Measurements from ENCODE around the gene CCDC192.

Gene CCDC192

DNA sequence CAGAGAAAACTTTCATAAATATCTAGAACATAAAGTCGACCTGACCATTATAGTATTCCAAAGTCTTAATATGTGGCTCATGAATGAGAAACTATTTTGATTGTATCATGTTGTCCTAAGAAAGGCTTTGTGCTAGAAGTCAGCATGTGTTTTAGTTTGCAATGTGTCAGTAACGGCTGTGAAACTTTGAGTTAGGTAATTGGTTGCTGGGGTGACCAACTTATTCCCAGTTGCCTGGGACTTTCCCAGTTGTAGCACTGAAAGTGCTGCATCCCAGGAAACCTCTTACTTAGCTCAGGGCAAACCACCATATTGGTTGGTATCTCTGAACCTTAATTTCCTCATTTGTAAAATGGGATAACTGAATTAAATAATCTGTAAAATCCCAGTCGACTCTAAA lies 265.8 kb downstream of the CCDC192 start:
- H3K4me3 ChIP-seq (ENCODE audit: low read length): no peak overlapping the region
- no peaks in the 10 kb centered on the region for H3K9me3 ChIP-seq (replicated peaks; ENCODE audit: low read length)
- H3K4me1 ChIP-seq (ENCODE audit: control insufficient read depth, insufficient read depth, low read length): no peaks in the 10 kb centered on the region
- H3K36me3 ChIP-seq (ENCODE audit: insufficient read depth, low read length): no peaks in the 10 kb centered on the region
- H3K27me3 ChIP-seq (ENCODE audit: control insufficient read depth, insufficient read depth, low read length): no peaks in the 10 kb centered on the region
- no peak overlapping the region for H3K9ac ChIP-seq (ENCODE audit: low read depth, low read length)
- H3K4me2 ChIP-seq (ENCODE audit: low read length): no peak overlapping the region

DNA sequence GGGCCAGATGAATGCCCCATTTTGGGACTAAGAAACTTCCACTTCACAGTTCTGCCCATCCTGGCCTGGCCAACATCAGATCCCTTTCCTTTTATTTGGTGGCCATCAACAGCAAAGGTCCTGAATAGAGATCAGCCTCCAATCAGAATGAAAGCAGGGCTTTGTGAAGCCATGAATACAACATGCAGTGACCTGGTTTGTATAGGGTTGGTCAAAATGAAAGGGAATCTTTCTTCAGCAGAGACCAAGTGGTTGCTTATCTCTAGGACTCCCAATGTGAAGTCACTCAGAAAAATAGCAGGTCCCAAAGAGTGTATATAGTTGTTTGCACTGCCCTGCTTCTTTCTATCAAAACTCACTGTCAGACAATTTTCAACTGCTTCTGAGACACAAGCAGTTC lies 266.5 kb downstream of the CCDC192 start:
- no peak overlapping the region for H3K4me2 ChIP-seq (ENCODE audit: low read length)
- H3K36me3 ChIP-seq (ENCODE audit: insufficient read depth, low read length): no peaks in the 10 kb centered on the region
- no peak overlapping the region for H3K4me3 ChIP-seq (ENCODE audit: low read length)
- H3K9me3 ChIP-seq (replicated peaks; ENCODE audit: low read length): no peaks in the 10 kb centered on the region
- H3K9ac ChIP-seq (ENCODE audit: low read depth, low read length): no peak overlapping the region
- H3K4me1 ChIP-seq (ENCODE audit: control insufficient read depth, insufficient read depth, low read length): no peaks in the 10 kb centered on the region
- H3K27me3 ChIP-seq (ENCODE audit: control insufficient read depth, insufficient read depth, low read length): no peaks in the 10 kb centered on the region

GRCh38 chr5:127970081-127970480 lies 266.9 kb downstream of the CCDC192 start:
- Histone ChIP-seq H3K4me2 (ENCODE audit: low read length) (no peak overlapping the region), H3K4me3 (ENCODE audit: low read length) (no peak overlapping the region), H3K9me3 (replicated peaks; ENCODE audit: low read length) (no peaks in the 10 kb centered on the region), H3K27me3 (ENCODE audit: control insufficient read depth, insufficient read depth, low read length) (no peaks in the 10 kb centered on the region), H3K36me3 (ENCODE audit: insufficient read depth, low read length) (no peaks in the 10 kb centered on the region), H3K4me1 (ENCODE audit: control insufficient read depth, insufficient read depth, low read length) (no peaks in the 10 kb centered on the region), H3K9ac (ENCODE audit: low read depth, low read length) (no peak overlapping the region)

GRCh38 chr5:127970854-127971425 lies 267.7 kb downstream of the CCDC192 start:
- no peaks in the 10 kb centered on the region for H3K27me3 ChIP-seq (ENCODE audit: control insufficient read depth, insufficient read depth, low read length)
- no peak overlapping the region for H3K4me2 ChIP-seq (ENCODE audit: low read length)
- no peak overlapping the region for H3K4me3 ChIP-seq (ENCODE audit: low read length)
- H3K9ac ChIP-seq (ENCODE audit: low read depth, low read length): no peak overlapping the region
- no peaks in the 10 kb centered on the region for H3K4me1 ChIP-seq (ENCODE audit: control insufficient read depth, insufficient read depth, low read length)
- H3K9me3 ChIP-seq (replicated peaks; ENCODE audit: low read length): no peaks in the 10 kb centered on the region
- no peaks in the 10 kb centered on the region for H3K36me3 ChIP-seq (ENCODE audit: insufficient read depth, low read length)

- Histone ChIP-seq H3K9ac (ENCODE audit: low read depth, low read length) (no peak overlapping the region), H3K4me1 (ENCODE audit: control insufficient read depth, insufficient read depth, low read length) (no peaks in the 10 kb centered on the region)
These were observed 272.8 kb downstream of the CCDC192 start for GRCh38 chr5:127975961-127976360.

GRCh38 chr5:127976525-127976924 lies 273.3 kb downstream of the CCDC192 start:
- H3K4me1 ChIP-seq (ENCODE audit: control insufficient read depth, insufficient read depth, low read length): no peaks in the 10 kb centered on the region
- no peaks in the 10 kb centered on the region for H3K9me3 ChIP-seq (replicated peaks; ENCODE audit: low read length)
- no peaks in the 10 kb centered on the region for H3K27me3 ChIP-seq (ENCODE audit: control insufficient read depth, insufficient read depth, low read length)
- no peak overlapping the region for H3K9ac ChIP-seq (ENCODE audit: low read depth, low read length)
- H3K36me3 ChIP-seq (ENCODE audit: insufficient read depth, low read length): no peaks in the 10 kb centered on the region
- H3K4me2 ChIP-seq (ENCODE audit: low read length): no peak overlapping the region
- H3K4me3 ChIP-seq (ENCODE audit: low read length): no peak overlapping the region

More at GRCh38 chr5:127975961-127976360, 272.8 kb downstream of the CCDC192 start:
- Histone ChIP-seq H3K4me3 (ENCODE audit: low read length) (no peak overlapping the region), H3K4me2 (ENCODE audit: low read length) (no peak overlapping the region), H3K9me3 (replicated peaks; ENCODE audit: low read length) (no peaks in the 10 kb centered on the region), H3K27me3 (ENCODE audit: control insufficient read depth, insufficient read depth, low read length) (no peaks in the 10 kb centered on the region), H3K36me3 (ENCODE audit: insufficient read depth, low read length) (no peaks in the 10 kb centered on the region)

GRCh38 chr5:127976991-127977717 lies 274.0 kb downstream of the CCDC192 start:
- Histone ChIP-seq H3K4me1 (ENCODE audit: control insufficient read depth, insufficient read depth, low read length) (no peaks in the 10 kb centered on the region), H3K36me3 (ENCODE audit: insufficient read depth, low read length) (no peaks in the 10 kb centered on the region), H3K9ac (ENCODE audit: low read depth, low read length) (no peak overlapping the region), H3K27me3 (ENCODE audit: control insufficient read depth, insufficient read depth, low read length) (no peaks in the 10 kb centered on the region), H3K4me2 (ENCODE audit: low read length) (no peak overlapping the region), H3K9me3 (replicated peaks; ENCODE audit: low read length) (no peaks in the 10 kb centered on the region), H3K4me3 (ENCODE audit: low read length) (no peak overlapping the region)

DNA sequence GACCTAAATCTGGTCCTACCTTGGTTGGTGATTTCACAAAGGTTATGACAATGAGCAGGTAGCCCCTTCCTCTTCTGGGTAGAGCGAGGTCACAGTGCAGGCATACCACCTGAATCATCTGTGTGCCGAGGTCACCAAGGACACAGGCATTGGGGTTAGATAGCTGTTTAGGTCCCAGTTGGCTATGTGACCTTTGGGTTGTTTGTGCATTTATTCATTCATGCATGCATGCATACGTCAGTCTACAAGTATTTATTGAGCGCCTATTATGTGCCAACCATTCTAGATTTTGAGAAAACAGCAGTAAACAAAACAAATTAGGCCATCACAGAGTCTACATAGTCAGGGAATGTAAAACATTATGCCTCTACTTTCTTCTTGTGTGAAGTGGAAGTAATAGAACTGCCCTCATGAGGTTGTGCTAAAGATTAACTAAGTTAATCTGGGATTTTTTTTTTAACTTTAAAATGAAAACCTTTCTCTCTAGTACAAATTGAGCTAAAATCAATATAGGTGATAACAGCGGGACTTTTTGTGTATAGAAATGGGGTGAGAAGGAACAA lies 275.6 kb downstream of the CCDC192 start:
- no peak overlapping the region for H3K4me3 ChIP-seq (ENCODE audit: low read length)
- no peaks in the 10 kb centered on the region for H3K36me3 ChIP-seq (ENCODE audit: insufficient read depth, low read length)
- H3K4me2 ChIP-seq (ENCODE audit: low read length): no peak overlapping the region
- H3K27me3 ChIP-seq (ENCODE audit: control insufficient read depth, insufficient read depth, low read length): no peaks in the 10 kb centered on the region
- no peak overlapping the region for H3K9ac ChIP-seq (ENCODE audit: low read depth, low read length)
- H3K4me1 ChIP-seq (ENCODE audit: control insufficient read depth, insufficient read depth, low read length): no peaks in the 10 kb centered on the region
- H3K9me3 ChIP-seq (replicated peaks; ENCODE audit: low read length): no peaks in the 10 kb centered on the region

GRCh38 chr5:127979475-127979874 lies 276.3 kb downstream of the CCDC192 start:
- H3K27me3 ChIP-seq (ENCODE audit: control insufficient read depth, insufficient read depth, low read length): no peaks in the 10 kb centered on the region
- no peaks in the 10 kb centered on the region for H3K9me3 ChIP-seq (replicated peaks; ENCODE audit: low read length)
- no peak overlapping the region for H3K9ac ChIP-seq (ENCODE audit: low read depth, low read length)
- H3K36me3 ChIP-seq (ENCODE audit: insufficient read depth, low read length): no peaks in the 10 kb centered on the region
- H3K4me3 ChIP-seq (ENCODE audit: low read length): no peak overlapping the region
- no peak overlapping the region for H3K4me2 ChIP-seq (ENCODE audit: low read length)
- no peaks in the 10 kb centered on the region for H3K4me1 ChIP-seq (ENCODE audit: control insufficient read depth, insufficient read depth, low read length)

- Histone ChIP-seq H3K4me2 (ENCODE audit: low read length) (no peak overlapping the region), H3K4me1 (ENCODE audit: control insufficient read depth, insufficient read depth, low read length) (no peaks in the 10 kb centered on the region), H3K9me3 (replicated peaks; ENCODE audit: low read length) (no peaks in the 10 kb centered on the region), H3K9ac (ENCODE audit: low read depth, low read length) (no peak overlapping the region), H3K36me3 (ENCODE audit: insufficient read depth, low read length) (no peaks in the 10 kb centered on the region), H3K27me3 (ENCODE audit: control insufficient read depth, insufficient read depth, low read length) (no peaks in the 10 kb centered on the region), H3K4me3 (ENCODE audit: low read length) (no peak overlapping the region)
These were observed 277.7 kb downstream of the CCDC192 start for GRCh38 chr5:127980843-127981242.

- H3K9ac ChIP-seq (ENCODE audit: low read depth, low read length): no peak overlapping the region
- no peak overlapping the region for H3K4me3 ChIP-seq (ENCODE audit: low read length)
- H3K27me3 ChIP-seq (ENCODE audit: control insufficient read depth, insufficient read depth, low read length): no peaks in the 10 kb centered on the region
- no peaks in the 10 kb centered on the region for H3K36me3 ChIP-seq (ENCODE audit: insufficient read depth, low read length)
- no peaks in the 10 kb centered on the region for H3K4me1 ChIP-seq (ENCODE audit: control insufficient read depth, insufficient read depth, low read length)
- no peaks in the 10 kb centered on the region for H3K9me3 ChIP-seq (replicated peaks; ENCODE audit: low read length)
- H3K4me2 ChIP-seq (ENCODE audit: low read length): no peak overlapping the region
These were observed 278.3 kb downstream of the CCDC192 start for GRCh38 chr5:127981498-127981897.
